Measurements from ENCODE around the gene TSPAN11.

The TSPAN11 gene

GRCh38 chr12:30975581-30975980 lies 49.0 kb downstream of the TSPAN11 start:
- no peak for TF ChIP-seq TSHZ2 (CRISPR knock-in tag; IDR thresholded peaks at IDR 0.05)
- no peak for TF ChIP-seq ZFP30 (CRISPR knock-in tag; IDR thresholded peaks at IDR 0.05)
- no peak for TF ChIP-seq ARNTL (CRISPR knock-in tag; IDR thresholded peaks at IDR 0.05; ENCODE audit: borderline replicate concordance, low read depth)
- no peak for TF ChIP-seq SNAI2 (CRISPR knock-in tag; IDR thresholded peaks at IDR 0.05)
- TF ChIP-seq BACH2 (CRISPR knock-in tag; IDR thresholded peaks at IDR 0.05; ENCODE audit: borderline replicate concordance) = no peak
- TF ChIP-seq ZNF565 (CRISPR knock-in tag; conservative IDR thresholded peaks at IDR 0.05; ENCODE audit: low read depth) = no peak
- TF ChIP-seq ZFP3 (CRISPR knock-in tag; IDR thresholded peaks at IDR 0.05) = no peak
- no peak for TF ChIP-seq RARB (CRISPR knock-in tag; IDR thresholded peaks at IDR 0.05)
- TF ChIP-seq ZNF8 (CRISPR knock-in tag; IDR thresholded peaks at IDR 0.05) = no peak

GRCh38 chr12:30976206-30976605 lies 49.7 kb downstream of the TSPAN11 start:
- TF ChIP-seq ZNF70 (CRISPR knock-in tag; IDR thresholded peaks at IDR 0.05) (no peak), PPARA (CRISPR knock-in tag; IDR thresholded peaks at IDR 0.05; ENCODE audit: borderline replicate concordance) (no peak), ARNTL (CRISPR knock-in tag; IDR thresholded peaks at IDR 0.05; ENCODE audit: borderline replicate concordance, low read depth) (no peak), TCF4 (CRISPR knock-in tag; IDR thresholded peaks at IDR 0.05; ENCODE audit: borderline replicate concordance) (no peak), ZNF8 (CRISPR knock-in tag; IDR thresholded peaks at IDR 0.05) (no peak), ZNF565 (CRISPR knock-in tag; conservative IDR thresholded peaks at IDR 0.05; ENCODE audit: low read depth) (no peak), ISL1 (CRISPR knock-in tag; IDR thresholded peaks at IDR 0.05) (no peak), TSHZ2 (CRISPR knock-in tag; IDR thresholded peaks at IDR 0.05) (no peak), ZC3H10 (CRISPR knock-in tag; IDR thresholded peaks at IDR 0.05) (no peak), GLIS3 (CRISPR knock-in tag; IDR thresholded peaks at IDR 0.05) (no peak), ZFP30 (CRISPR knock-in tag; IDR thresholded peaks at IDR 0.05) (no peak), OSR1 (CRISPR knock-in tag; IDR thresholded peaks at IDR 0.05) (no peak), SNAI2 (CRISPR knock-in tag; IDR thresholded peaks at IDR 0.05) (no peak), CREB5 (CRISPR knock-in tag; IDR thresholded peaks at IDR 0.05; ENCODE audit: low read depth) (no peak)
- ATAC-seq = no peak

More at GRCh38 chr12:30975581-30975980, 49.0 kb downstream of the TSPAN11 start:
- ATAC-seq = peak; percentile 22; the same call in 2 of the 3 replicates

GRCh38 chr12:30977124-30977523 lies 50.6 kb downstream of the TSPAN11 start:
- TF ChIP-seq TCF4 (CRISPR knock-in tag; IDR thresholded peaks at IDR 0.05; ENCODE audit: borderline replicate concordance) (no peak), POU6F1 (CRISPR knock-in tag; IDR thresholded peaks at IDR 0.05; ENCODE audit: borderline replicate concordance, low read depth) (no peak), CREB5 (CRISPR knock-in tag; IDR thresholded peaks at IDR 0.05; ENCODE audit: low read depth) (no peak), TSHZ2 (CRISPR knock-in tag; IDR thresholded peaks at IDR 0.05) (no peak), ZNF8 (CRISPR knock-in tag; IDR thresholded peaks at IDR 0.05) (no peak), OSR1 (CRISPR knock-in tag; IDR thresholded peaks at IDR 0.05) (no peak), ZFP30 (CRISPR knock-in tag; IDR thresholded peaks at IDR 0.05) (no peak), GLIS3 (CRISPR knock-in tag; IDR thresholded peaks at IDR 0.05) (no peak), ZC3H10 (CRISPR knock-in tag; IDR thresholded peaks at IDR 0.05) (no peak)
- ATAC-seq = no peak

All from SK-N-SH treated with all-trans-retinoic acid at 6 μM for 48 hours (cell line).